HFFc6 (cell line): Measurements from ENCODE around the gene ITIH4. TPM values are rescaled to one million over a fixed set of nuclear protein-coding genes. Genes with fewer than 3 reads are reported as not detected.

ENCODE experiments used
- DNase-seq: peaks from one replicate; pipeline ENCODE4 v3.0.0-alpha.2; 2018
- H3K27ac Mint-ChIP-seq: 2 replicates; pipeline ENCODE4 v1.8.0; 2020; ENCODE audit warnings: mild to moderate bottlenecking, mixed read lengths
- H3K27me3 Mint-ChIP-seq: 2 replicates; pipeline ENCODE4 v1.8.0; 2021; ENCODE audit warnings: mild to moderate bottlenecking, moderate library complexity, mixed read lengths; ENCODE audit not compliant: insufficient read depth
- H3K36me3 Mint-ChIP-seq: 2 replicates; pipeline ENCODE4 v1.8.0; 2021; ENCODE audit warnings: low read depth, mixed read lengths
- H3K4me1 Mint-ChIP-seq: 2 replicates; pipeline ENCODE4 v1.8.0; 2020; ENCODE audit warnings: low read depth, mixed read lengths
- H3K4me3 Mint-ChIP-seq: 2 replicates; pipeline ENCODE4 v1.8.0; 2020; ENCODE audit warnings: mild to moderate bottlenecking, moderate library complexity, mixed read lengths
- H3K9me3 Mint-ChIP-seq: 2 replicates; pipeline ENCODE4 v1.8.0; 2020; ENCODE audit warnings: mild to moderate bottlenecking, mixed read lengths
- CTCF ChIP-seq: fragments of 200-600 bp; sonication (generic); IDR thresholded peaks from 2 replicates; pipeline ENCODE4 v1.5.0; 2021; ENCODE audit warnings: antibody characterized with exemption, mild to moderate bottlenecking
- long read RNA-seq: library from polyadenylated mRNA; unstranded; transcript quantifications from one replicate; pipeline ENCODE4 v2.0.0, GENCODE V29; 2019
- total RNA-seq, 6 experiments: library from RNA; stranded (reverse); fragmentation: NEBNext Ultra II Directional; extraction: Animal tissue kit (Norgen Biotek cat#: 25700); gene quantifications; 2 replicates in 1 of 6; 3 replicates in 5 of 6; pipeline ENCODE4 v1.2.3, GENCODE V29; 2021

Gene ITIH4
- total RNA-seq, result 1 to 10 TPM in 2 of 6 experiments, under 1 TPM in 4; 0.55 to 2.4 (median 0.79) TPM
- long read RNA-seq, result 0 reads

- TF ChIP-seq CTCF, result no peak
- H3K36me3 Mint-ChIP-seq, result no peaks in the 10 kb centered on the region
- peak within 1 kb of the TSS; percentile 36; the same call in 1 of the 2 replicates for H3K4me3 Mint-ChIP-seq
- peak within 1 kb of the TSS; percentile 69 for H3K27ac Mint-ChIP-seq
- no peaks in the 10 kb centered on the region for H3K9me3 Mint-ChIP-seq
- DNase-seq, result no peak
- peaks cover 28% of the 10 kb centered on the region for H3K4me1 Mint-ChIP-seq
- H3K27me3 Mint-ChIP-seq, result peaks cover 14% of the 10 kb centered on the region
These were observed at the start of gene ITIH4 for GRCh38 chr3:52830535-52831258. Gene ITIH4 (minus strand): TSS chr3:52830672. CDS start chr3:52830642, 30 bp downstream.

- Mint-ChIP-seq H3K27ac (no peak overlapping the region), H3K4me3 (no peak overlapping the region), H3K36me3 (peaks cover 12% of the 10 kb centered on the region), H3K27me3 (no peaks in the 10 kb centered on the region), H3K4me1 (peaks cover 8% of the 10 kb centered on the region), H3K9me3 (no peaks in the 10 kb centered on the region)
- no peak for DNase-seq
- no peak for TF ChIP-seq CTCF
These were observed 49.6 kb upstream of the ITIH4 start for GRCh38 chr3:52880047-52880446.

GRCh38 chr3:52879581-52879980, 49.1 kb upstream of the ITIH4 start:
- no peak overlapping the region for H3K4me3 Mint-ChIP-seq
- no peaks in the 10 kb centered on the region for H3K27me3 Mint-ChIP-seq
- peaks cover 5% of the 10 kb centered on the region for H3K4me1 Mint-ChIP-seq
- peaks cover 7% of the 10 kb centered on the region for H3K36me3 Mint-ChIP-seq
- no peaks in the 10 kb centered on the region for H3K9me3 Mint-ChIP-seq
- no peak for TF ChIP-seq CTCF
- DNase-seq, result no peak
- no peak overlapping the region for H3K27ac Mint-ChIP-seq

- H3K27me3 Mint-ChIP-seq, result no peaks in the 10 kb centered on the region
- no peak overlapping the region for H3K4me3 Mint-ChIP-seq
- H3K27ac Mint-ChIP-seq, result no peak overlapping the region
- H3K9me3 Mint-ChIP-seq, result no peaks in the 10 kb centered on the region
- peak; percentile 38 for TF ChIP-seq CTCF
- peaks cover 8% of the 10 kb centered on the region for H3K4me1 Mint-ChIP-seq
- peaks cover 6% of the 10 kb centered on the region; the same call in 1 of the 2 replicates for H3K36me3 Mint-ChIP-seq
- DNase-seq, result no peak
These were observed 48.6 kb upstream of the ITIH4 start for GRCh38 chr3:52879090-52879489.

- no peaks in the 10 kb centered on the region for H3K9me3 Mint-ChIP-seq
- peaks cover 13% of the 10 kb centered on the region for H3K4me1 Mint-ChIP-seq
- H3K4me3 Mint-ChIP-seq, result no peak overlapping the region
- no peak for DNase-seq
- H3K27me3 Mint-ChIP-seq, result no peaks in the 10 kb centered on the region
- no peak overlapping the region for H3K27ac Mint-ChIP-seq
- no peak for TF ChIP-seq CTCF
- peaks cover 6% of the 10 kb centered on the region; the same call in 1 of the 2 replicates for H3K36me3 Mint-ChIP-seq
These were observed 46.6 kb upstream of the ITIH4 start for GRCh38 chr3:52877085-52877484.
